OCI-LY7 (cell line): ENCODE measurements around the gene ZNF827. TPM values are rescaled to one million over a fixed set of nuclear protein-coding genes. Genes with fewer than 3 reads are reported as not detected.

Experiments used
- BruUV-seq: library from RNA; stranded (reverse); fragments of 400-500 nt; replicated peaks from 2 replicates; lab custom pipeline; 2021; lab: Mats Ljungman, UMichigan
- CTCF ChIA-PET: fragments of 300-600 bp; sonication (Branson Sonifier 250); formaldehyde crosslinking; loops from one replicate; lab custom pipeline; 2022; ENCODE audit warnings: antibody characterized with exemption; ENCODE audit not compliant: unreplicated experiment; lab: Charles Lee
- POLR2A ChIA-PET: fragments of 300-600 bp; sonication (Branson Sonifier 250); formaldehyde crosslinking; loops from one replicate; lab custom pipeline; 2022; ENCODE audit warnings: antibody characterized with exemption; lab: Charles Lee
- DNase-seq: peaks from one replicate; pipeline ENCODE4 v3.0.0-alpha.2; 2015; ENCODE audit warnings: low spot score
- H2AFZ ChIP-seq: fragments of 200-600 bp; sonication (generic), shearing (Covaris generic); 2 replicates; pipeline ENCODE4 v1.6.1; 2014; ENCODE audit warnings: mild to moderate bottlenecking, antibody characterized with exemption, low read length, moderate library complexity
- H3K27ac ChIP-seq: fragments of 200-600 bp; sonication (generic); 2 replicates; pipeline ENCODE4 v1.5.1; 2014; ENCODE audit warnings: mixed run types, low read depth, mild to moderate bottlenecking, moderate library complexity, low read length, inconsistent platforms; ENCODE audit not compliant: poor library complexity, severe bottlenecking
- H3K36me3 ChIP-seq: fragments of 200-600 bp; sonication (generic); 2 replicates; pipeline ENCODE4 v1.6.1; 2014; ENCODE audit warnings: mild to moderate bottlenecking, antibody characterized with exemption, low read length, moderate library complexity, mixed read lengths; ENCODE audit not compliant: insufficient read depth
- H3K4me1 ChIP-seq: fragments of 200-600 bp; sonication (generic); 2 replicates; pipeline ENCODE4 v1.5.1; 2014; ENCODE audit warnings: mild to moderate bottlenecking, low read length; ENCODE audit not compliant: insufficient read depth, poor library complexity, severe bottlenecking
- H3K4me2 ChIP-seq: fragments of 200-600 bp; sonication (generic); 2 replicates; pipeline ENCODE4 v1.6.1; 2014; ENCODE audit warnings: mild to moderate bottlenecking, low read length
- H3K4me3 ChIP-seq: fragments of 200-600 bp; sonication (generic); 2 replicates; pipeline ENCODE4 v1.5.1; 2014; ENCODE audit warnings: mild to moderate bottlenecking, low read depth, low read length; ENCODE audit not compliant: poor library complexity, severe bottlenecking
- H3K79me2 ChIP-seq: fragments of 200-600 bp; sonication (generic); 2 replicates; pipeline ENCODE4 v1.6.1; 2016; ENCODE audit warnings: low read depth, mild to moderate bottlenecking, low read length, moderate library complexity, mixed read lengths; ENCODE audit not compliant: insufficient read depth
- H3K9me2 ChIP-seq: fragments of 200-600 bp; sonication (generic); 2 replicates; pipeline ENCODE4 v1.6.1; 2016; ENCODE audit warnings: mild to moderate bottlenecking, low read length, mixed read lengths; ENCODE audit not compliant: insufficient read depth
- H3K9me3 ChIP-seq: fragments of 200-600 bp; sonication (generic); 2 replicates; pipeline ENCODE4 v1.6.1; 2014; ENCODE audit warnings: mild to moderate bottlenecking, mixed run types, low read length, mixed read lengths
- H4K20me1 ChIP-seq: fragments of 200-600 bp; sonication (generic); 2 replicates; pipeline ENCODE4 v1.6.1; 2014; ENCODE audit warnings: mild to moderate bottlenecking, antibody characterized with exemption, low read length, moderate library complexity, mixed read lengths; ENCODE audit not compliant: insufficient read depth
- CTCF ChIP-seq: fragments of 200-600 bp; sonication (generic); conservative IDR thresholded peaks from 2 replicates; pipeline ENCODE4 v1.5.1; 2014; ENCODE audit warnings: mild to moderate bottlenecking, antibody characterized with exemption, low read length, moderate library complexity, mixed read lengths
- EZH2phosphoT487 ChIP-seq: fragments of 200-600 bp; sonication (generic); IDR thresholded peaks from 2 replicates; pipeline ENCODE4 v1.6.1; 2018; ENCODE audit warnings: low read depth, borderline replicate concordance, mild to moderate bottlenecking, mixed run types, antibody characterized with exemption, low read length, moderate library complexity, mixed read lengths
- intact Hi-C: fragments of 100-400 bp; cut with micrococcal nuclease; formaldehyde crosslinking; loops from one replicate; pipeline ENCODE4 v1.10.0; 2022; ENCODE audit not compliant: unreplicated experiment
- total RNA-seq, 2 experiments: library from RNA; depleted of rRNA in 1 of 2; stranded (reverse); fragments of >200 nt in 1 of 2; shearing (Covaris generic) in 1 of 2; gene quantifications; 2 replicates each; pipeline ENCODE4 v1.2.3, GENCODE V29; 2014 to 2022

Gene ZNF827
- total RNA-seq, 2 experiments from 2014 or later, result 15.1 to 42.9 TPM

- intact Hi-C loops, result no loop called here
- ChIA-PET POLR2A (interaction anchor here (0.6 to 1.5 kb wide), 6 partner anchors 9 to 247 kb away, joined by 3 to 7 read pairs (median 4); no protein-coding TSS in a partner anchor), CTCF (no interaction called here)
- Histone ChIP-seq H3K4me1 (peaks cover 14% of the 10 kb centered on the region), H3K27ac (no peak overlapping the region), H3K9me3 (no peaks in the 10 kb centered on the region), H3K36me3 (peaks cover 93% of the 10 kb centered on the region), H3K9me2 (no peaks in the 10 kb centered on the region), H2AFZ (no peak overlapping the region), H4K20me1 (peaks cover 7% of the 10 kb centered on the region; the same call in 1 of the 2 replicates), H3K79me2 (peaks cover 3% of the 10 kb centered on the region; the same call in 1 of the 2 replicates), H3K4me3 (no peak overlapping the region), H3K4me2 (no peak overlapping the region)
- no peak for DNase-seq
- no TSS peak for BruUV-seq
- TF ChIP-seq CTCF (no peak), EZH2phosphoT487 (no peak)
Observed at GRCh38 chr4:145879598-145879997, 59.0 kb downstream of the ZNF827 start.

- H3K4me2 ChIP-seq, result no peak overlapping the region
- BruUV-seq, result no TSS peak
- no peak overlapping the region for H3K4me3 ChIP-seq
- H3K79me2 ChIP-seq, result peaks cover 3% of the 10 kb centered on the region; the same call in 1 of the 2 replicates
- peaks cover 7% of the 10 kb centered on the region; the same call in 1 of the 2 replicates for H4K20me1 ChIP-seq
- TF ChIP-seq CTCF, result no peak
- H2AFZ ChIP-seq, result no peak overlapping the region
- POLR2A ChIA-PET, result interaction anchor here (0.5 to 1.5 kb wide), 7 partner anchors 9 to 1815 kb away, joined by 3 to 7 read pairs (median 4); no protein-coding TSS in a partner anchor
- H3K9me3 ChIP-seq, result no peaks in the 10 kb centered on the region
- H3K4me1 ChIP-seq, result peaks cover 14% of the 10 kb centered on the region
- peaks cover 87% of the 10 kb centered on the region for H3K36me3 ChIP-seq
- H3K27ac ChIP-seq, result no peak overlapping the region
- DNase-seq, result no peak
- CTCF ChIA-PET, result no interaction called here
- intact Hi-C loops, result no loop called here
- H3K9me2 ChIP-seq, result no peaks in the 10 kb centered on the region
Observed at GRCh38 chr4:145878501-145879435, 59.9 kb downstream of the ZNF827 start.
